GM12878 (cell line): ENCODE data around the gene TMEM209. TPM values are rescaled to one million over a fixed set of nuclear protein-coding genes. Genes with fewer than 3 reads are reported as not detected.
"Not testable (repeated sequence)": the region's sequence is repeated elsewhere in the genome, so short reads cannot be mapped to it uniquely, and the experiment has no call there.

ENCODE experiments used
- ATAC-seq: fragments of 200-7000 bp; cut with Tn5 transposase; 3 replicates; pipeline ENCODE4 v1.9.1; 2020; ENCODE audit warnings: mild to moderate bottlenecking, moderate library complexity
- BruUV-seq: library from RNA; stranded (reverse); fragments of 400-500 nt; replicated peaks from 2 replicates; lab custom pipeline; 2021; lab: Mats Ljungman, UMichigan
- CTCF ChIA-PET: fragments of 300-600 bp; sonication (Branson Sonifier 250); formaldehyde crosslinking; extraction: SDS; loops from one replicate; lab custom pipeline; 2021; ENCODE audit warnings: inconsistent platforms; lab: Yijun Ruan, JAX
- POLR2A ChIA-PET: fragments of 350-600 bp; formaldehyde crosslinking; extraction: SDS; loops from one replicate; lab custom pipeline; 2021; ENCODE audit warnings: inconsistent platforms; lab: Charles Lee
- RAD21 ChIA-PET: fragments of 300-600 bp; sonication (Branson Sonifier 250); formaldehyde crosslinking; loops from one replicate; lab custom pipeline; 2023; ENCODE audit warnings: antibody characterized with exemption; ENCODE audit not compliant: unreplicated experiment; lab: Charles Lee
- SMC1A ChIA-PET: fragments of 300-600 bp; sonication (Branson Sonifier 250); formaldehyde crosslinking; loops from one replicate; lab custom pipeline; 2023; ENCODE audit not compliant: unreplicated experiment, uncharacterized antibody; lab: Charles Lee
- DNase-seq: peaks from one replicate; pipeline ENCODE4 v3.0.0-alpha.2; 2011; ENCODE audit warnings: low read depth, low spot score
- FAIRE-seq: peaks from 3 replicates; lab custom pipeline; 2011; peaks lifted over from hg19 to GRCh38; lab: Jason Lieb, UNC
- H2AFZ ChIP-seq: 2 replicates; pipeline ENCODE4 v1.6.0; 2011; ENCODE audit warnings: low read depth, low read length, control low read depth; ENCODE audit not compliant: control insufficient read depth
- H3K27ac ChIP-seq: 2 replicates; pipeline ENCODE4 v1.5.1; 2011; ENCODE audit warnings: control low read depth; ENCODE audit not compliant: control insufficient read depth, insufficient read depth
- H3K27me3 ChIP-seq, 2 experiments: replicated peaks in 1 of 2; 2 replicates each; pipeline versions ENCODE4 v1.6.0 to v1.6.1; 2011; ENCODE audit warnings: low read length in 1 of 2; ENCODE audit not compliant: control insufficient read depth in 2 of 2, insufficient read depth in 2 of 2
- H3K36me3 ChIP-seq, 2 experiments: 2 replicates each; pipeline ENCODE4 v1.5.1; 2011; ENCODE audit warnings: low read length in 1 of 2; ENCODE audit not compliant: control insufficient read depth in 2 of 2, insufficient read depth in 2 of 2
- H3K4me1 ChIP-seq: 2 replicates; pipeline ENCODE4 v1.6.1; 2011; ENCODE audit warnings: mild to moderate bottlenecking, low read length, moderate library complexity, mixed read lengths; ENCODE audit not compliant: control insufficient read depth, insufficient read depth
- H3K4me2 ChIP-seq: 2 replicates; pipeline ENCODE4 v1.6.0; 2011; ENCODE audit warnings: control low read depth; ENCODE audit not compliant: control insufficient read depth, insufficient read depth
- H3K4me3 ChIP-seq: fragments of 200-600 bp; sonication (generic); 2 replicates; pipeline ENCODE4 v1.5.1; 2016
- H3K79me2 ChIP-seq: 2 replicates; pipeline ENCODE4 v1.6.0; 2011; ENCODE audit warnings: low read length; ENCODE audit not compliant: control insufficient read depth, insufficient read depth
- H3K9ac ChIP-seq: 2 replicates; pipeline ENCODE4 v1.8.0; 2011; ENCODE audit warnings: low read length, control low read depth, mixed read lengths; ENCODE audit not compliant: control insufficient read depth, insufficient read depth
- H3K9me3 ChIP-seq: replicated peaks from 3 replicates; pipeline ENCODE4 v1.5.1; 2011; ENCODE audit warnings: mild to moderate bottlenecking, low read length; ENCODE audit not compliant: control insufficient read depth, insufficient read depth
- H4K20me1 ChIP-seq: 2 replicates; pipeline ENCODE4 v1.6.0; 2011; ENCODE audit not compliant: control insufficient read depth, insufficient read depth
- MYB ChIP-seq: fragments of 150-350 bp; IDR thresholded peaks from 2 replicates; pipeline ENCODE4 v1.6.1; 2014; ENCODE audit warnings: mild to moderate bottlenecking, low read depth, low read length, borderline replicate concordance
- SUZ12 ChIP-seq: fragments of 200-600 bp; sonication (generic); IDR thresholded peaks from one replicate; pipeline ENCODE4 v1.6.1; 2018; ENCODE audit warnings: antibody characterized with exemption, mild to moderate bottlenecking; ENCODE audit not compliant: unreplicated experiment
- WGBS: methylation state at CpG from one replicate; pipeline ENCODE4 v1.1.6; 2016; ENCODE audit warnings: low lambda C conversion rate; ENCODE audit not compliant: insufficient replicate concordance, insufficient coverage; ENCODE audit errors: missing lambda C conversion rate; 5-methylcytosine and 5-hydroxymethylcytosine counted together
- in situ Hi-C: fragments of 300-500 bp; cut with MboI; formaldehyde crosslinking; loops from 9 replicates; pipeline ENCODE4 v1.14.3; 2018; ENCODE audit warnings: mixed read lengths
- intact Hi-C: fragments of 100-400 bp; cut with micrococcal nuclease; formaldehyde crosslinking; loops from one replicate; pipeline ENCODE4 v1.14.2; 2022; ENCODE audit not compliant: unreplicated experiment
- polyA plus RNA-seq, 11 experiments: library from polyadenylated mRNA; depleted of rRNA in 4 of 11; unstranded in 6 of 11; stranded (reverse) in 5 of 11; fragments of >200 nt; fragmentation: Nextera tagmentation in 4 of 11; fragmentation: Illumina TruSeq in 1 of 11; extraction: Ambion mirVana in 4 of 11; extraction: Trizol in 1 of 11; gene quantifications; 1 replicate in 1 of 11; 2 replicates in 10 of 11; pipeline versions ENCODE4 v1.2.1 to v1.2.3, GENCODE V29; 2011 to 2016; ENCODE audit warnings: inconsistent platforms in 2 of 11, missing spikeins in 2 of 11, low read depth in 1 of 11
- total RNA-seq, 4 experiments: library from RNA; depleted of rRNA in 3 of 4; stranded (reverse); fragments of >200 nt in 3 of 4; fragmentation: Illumina TruSeq in 1 of 4; extraction: Trizol in 1 of 4; gene quantifications; 2 replicates each; pipeline versions ENCODE4 v1.2.1 to v1.2.3, GENCODE V29; 2013 to 2021

The TMEM209 gene
- total and polyA plus RNA-seq, 10 of the 15 experiments (the other 5 are each of a cell fraction or from before 2014, with no cell fraction given): 22.1 to 41.2 (median 35.1) TPM

- in situ Hi-C loops: no loop called here
- H3K27me3 ChIP-seq: no peaks in the 10 kb centered on the region
- FAIRE-seq: no peak
- no peak overlapping the region for H3K9ac ChIP-seq
- ChIA-PET CTCF (interaction anchor here (1.2 to 7.3 kb wide), 6 partner anchors 11 to 517 kb away, joined by 3 to 62 read pairs (median 4); no protein-coding TSS in a partner anchor), RAD21 (interaction anchor here (0.9 to 1.2 kb wide), 3 partner anchors 165 to 518 kb away, joined by 4 to 5 read pairs (median 4); no protein-coding TSS in a partner anchor), POLR2A (interaction anchor here (0.6 to 0.7 kb wide), 3 partner anchors 10 to 237 kb away, joined by 3 to 4 read pairs (median 3); no protein-coding TSS in a partner anchor), SMC1A (interaction anchor here (0.7 to 1.3 kb wide), 5 partner anchors 36 to 290 kb away, joined by 3 read pairs; no protein-coding TSS in a partner anchor)
- intact Hi-C loops: loop anchor here (5.0 kb wide), 6 partner anchors 72 to 592 kb away; partner anchors contain the start of gene MEST
- H3K27ac ChIP-seq: no peak overlapping the region
- no peak overlapping the region for H2AFZ ChIP-seq
- DNase-seq: no peak
- ATAC-seq: no peak
- H3K4me1 ChIP-seq: no peaks in the 10 kb centered on the region
- no TSS peak for BruUV-seq
- TF ChIP-seq MYB (no peak), SUZ12 (no peak)
- 76% methylated on average over 1 of the region's 1 CpG for WGBS
- H3K9me3 ChIP-seq: no peaks in the 10 kb centered on the region
- no peak overlapping the region for H3K4me3 ChIP-seq
- H3K36me3 ChIP-seq: no peaks in the 10 kb centered on the region
- H3K4me2 ChIP-seq: no peak overlapping the region
- no peaks in the 10 kb centered on the region for H3K79me2 ChIP-seq
- no peaks in the 10 kb centered on the region for H4K20me1 ChIP-seq
These were observed 35.0 kb upstream of the TMEM209 start for GRCh38 chr7:130240240-130240639.

GRCh38 chr7:130236361-130236760, 31.2 kb upstream of the TMEM209 start:
- in situ Hi-C loops, H3K36me3 ChIP-seq, ATAC-seq, H3K4me2 ChIP-seq, RAD21 ChIA-PET, H3K9me3 ChIP-seq, H3K4me3 ChIP-seq, H3K79me2 ChIP-seq, H3K4me1 ChIP-seq, H3K9ac ChIP-seq, H3K27me3 ChIP-seq, DNase-seq, H3K27ac ChIP-seq, intact Hi-C loops, H4K20me1 ChIP-seq, FAIRE-seq, H2AFZ ChIP-seq, BruUV-seq: not testable (repeated sequence)
- ChIA-PET SMC1A (interaction anchor here (1.1 kb wide), 1 partner anchor 8 kb away, joined by 4 read pairs; no protein-coding TSS in a partner anchor), CTCF (interaction anchor here (0.8 kb wide), 1 partner anchor 25 kb away, joined by 3 read pairs; no protein-coding TSS in a partner anchor), POLR2A (interaction anchor here (1.4 kb wide), 1 partner anchor 31 kb away, joined by 4 read pairs; the partner anchor contains the start of gene TMEM209)
- 16% methylated on average over 3 of the region's 4 CpGs for WGBS
